Lung (tissue), 12 donors: ENCODE data around the gene SLC25A42. TPM values are rescaled to one million over a fixed set of nuclear protein-coding genes. Genes with fewer than 3 reads are reported as not detected.

Experiments
- ATAC-seq: fragments of 200-7000 bp; cut with Tn5 transposase; one replicate; pipeline ENCODE4 v1.9.1; 2020; ENCODE audit warnings: moderate number of reproducible peaks; ENCODE audit not compliant: insufficient read depth, low FRiP score
- DNase-seq, 3 donors: peaks; one replicate each; pipeline ENCODE4 v3.0.0-alpha.2; 2013 to 2017
- H3K27ac ChIP-seq, 2 donors: one replicate each; pipeline ENCODE4 v1.5.1; 2013; ENCODE audit warnings: mild to moderate bottlenecking in 2 of 2, moderate library complexity in 2 of 2, control low read depth in 1 of 2, inconsistent platforms in 1 of 2, low read depth in 1 of 2, low read length in 1 of 2
- H3K27me3 ChIP-seq, 3 donors: one replicate each; pipeline ENCODE4 v1.5.1; 2013; ENCODE audit warnings: low read length in 2 of 3; ENCODE audit not compliant: control insufficient read depth in 3 of 3, insufficient read depth in 3 of 3
- H3K36me3 ChIP-seq, 4 donors: one replicate each; pipeline ENCODE4 v1.5.1; 2013; ENCODE audit warnings: low read length in 4 of 4, mild to moderate bottlenecking in 1 of 4, moderate library complexity in 1 of 4; ENCODE audit not compliant: control insufficient read depth in 4 of 4, insufficient read depth in 4 of 4
- H3K4me1 ChIP-seq, 5 donors: one replicate each; pipeline ENCODE4 v1.5.1; 2013; ENCODE audit warnings: low read length in 5 of 5, mild to moderate bottlenecking in 2 of 5, moderate library complexity in 1 of 5; ENCODE audit not compliant: control insufficient read depth in 5 of 5, insufficient read depth in 5 of 5
- H3K4me3 ChIP-seq: one replicate; pipeline ENCODE4 v1.5.1; 2013; ENCODE audit warnings: mild to moderate bottlenecking, control low read depth, moderate library complexity
- H3K9ac ChIP-seq, 2 donors: one replicate each; pipeline ENCODE4 v1.5.1; 2013; ENCODE audit warnings: low read length in 2 of 2, control low read depth in 1 of 2; ENCODE audit not compliant: insufficient read depth in 1 of 2
- H3K9me3 ChIP-seq, 4 donors: one replicate each; pipeline ENCODE4 v1.5.1; 2013; ENCODE audit warnings: low read length in 3 of 4, mild to moderate bottlenecking in 1 of 4, moderate library complexity in 1 of 4; ENCODE audit not compliant: control insufficient read depth in 4 of 4, insufficient read depth in 3 of 4
- CTCF ChIP-seq: IDR thresholded peaks from 2 replicates; pipeline ENCODE4 v1.5.1; 2012; ENCODE audit warnings: mild to moderate bottlenecking; ENCODE audit errors: control extremely low read depth, extremely low read depth
- WGBS, 2 donors: extraction: QIAGEN DNeasy Blood & Tissue Kit; methylation state at CpG; one replicate each; pipeline ENCODE4 v1.1.7; 2013; 5-methylcytosine and 5-hydroxymethylcytosine counted together
- polyA plus RNA-seq, 2 donors: library from polyadenylated mRNA; stranded (reverse); fragments of 200-250 nt; gene quantifications; one replicate each; pipeline ENCODE4 v1.2.1, GENCODE V29; 2013
- total RNA-seq, 2 donors: library from RNA; depleted of rRNA in 1 of 2; stranded (reverse); fragments of >200 nt in 1 of 2; gene quantifications; one replicate each; pipeline ENCODE4 v1.2.1, GENCODE V29; 2014 to 2021
- donor health status: control.
- donor health status: control.
- donor health status: Bipolar disorder and iron deficiency.
- donor health status: healthy.
- donor health status: DM: yes; HTN: yes; CAD: no.

The SLC25A42 gene
- total and polyA plus RNA-seq, 4 donors: 5.8 to 10.1 (median 7.0) TPM

GRCh38 chr19:19039901-19040300, 23.9 kb upstream of the SLC25A42 start:
- peaks cover 6 to 18% (median 15%) of the 10 kb centered on the region in 4 donors for H3K36me3 ChIP-seq
- WGBS, 2 donors: 46 to 61% methylated on average over 4 of the region's 4 CpGs
- no peak overlapping the region for H3K27ac ChIP-seq
- H3K27me3 ChIP-seq: no peaks in the 10 kb centered on the region
- DNase-seq (no peak), ATAC-seq (no peak)
- no peak for TF ChIP-seq CTCF
- peaks cover 0 to 2% (median 0%) of the 10 kb centered on the region in 4 donors for H3K9me3 ChIP-seq
- peaks cover 0 to 4% (median 0%) of the 10 kb centered on the region in 5 donors for H3K4me1 ChIP-seq
- no peak overlapping the region for H3K4me3 ChIP-seq
- H3K9ac ChIP-seq: no peak overlapping the region

DNA sequence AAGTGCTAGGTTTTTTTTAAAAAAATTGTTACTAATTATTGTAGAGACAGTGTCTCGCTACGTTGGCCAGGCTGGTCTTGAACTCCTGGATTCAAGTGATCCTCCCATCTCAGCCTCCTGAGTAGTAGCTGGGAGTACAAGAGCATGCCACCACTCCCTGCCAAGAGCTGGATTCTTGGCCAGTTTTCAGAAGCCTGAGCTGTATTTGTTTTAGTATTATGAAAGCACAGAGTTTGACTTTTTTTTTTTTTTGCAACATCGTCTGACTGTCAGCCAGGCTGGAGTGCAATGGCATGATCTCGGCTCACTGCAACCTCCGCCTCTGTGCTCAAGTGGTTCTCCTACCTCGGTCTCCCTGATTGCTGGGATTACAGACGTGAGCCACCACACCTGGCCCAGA, 23.4 kb upstream of the SLC25A42 start:
- Histone ChIP-seq H3K9me3 (peaks cover 0 to 2% (median 0%) of the 10 kb centered on the region in 4 donors), H3K36me3 (peaks cover 6 to 18% (median 15%) of the 10 kb centered on the region in 4 donors), H3K4me1 (peaks cover 0 to 4% (median 0%) of the 10 kb centered on the region in 5 donors), H3K4me3 (no peak overlapping the region), H3K27ac (peak overlapping the region in 1 of 2 donors; percentile 81), H3K9ac (no peak overlapping the region), H3K27me3 (no peaks in the 10 kb centered on the region)
- DNase-seq (peak; percentile 67 to 92 (median 81)), ATAC-seq (peak; percentile 52)
- no peak for TF ChIP-seq CTCF
- 53 to 76% methylated on average over 7 of the region's 7 CpGs for WGBS, 2 donors

- no peak for TF ChIP-seq CTCF
- H3K9ac ChIP-seq: no peak overlapping the region
- peaks cover 0 to 4% (median 0%) of the 10 kb centered on the region in 5 donors for H3K4me1 ChIP-seq
- no peak for ATAC-seq
- no peak overlapping the region for H3K4me3 ChIP-seq
- 94 to 96% methylated on average over 13 of the region's 13 CpGs for WGBS, 2 donors
- peaks cover 6 to 18% (median 13%) of the 10 kb centered on the region in 4 donors for H3K36me3 ChIP-seq
- H3K9me3 ChIP-seq: no peaks in the 10 kb centered on the region
- no peak overlapping the region for H3K27ac ChIP-seq
- no peak for DNase-seq
- no peaks in the 10 kb centered on the region for H3K27me3 ChIP-seq
Measured at GRCh38 chr19:19042732-19043280, 21.0 kb upstream of the SLC25A42 start.

DNA sequence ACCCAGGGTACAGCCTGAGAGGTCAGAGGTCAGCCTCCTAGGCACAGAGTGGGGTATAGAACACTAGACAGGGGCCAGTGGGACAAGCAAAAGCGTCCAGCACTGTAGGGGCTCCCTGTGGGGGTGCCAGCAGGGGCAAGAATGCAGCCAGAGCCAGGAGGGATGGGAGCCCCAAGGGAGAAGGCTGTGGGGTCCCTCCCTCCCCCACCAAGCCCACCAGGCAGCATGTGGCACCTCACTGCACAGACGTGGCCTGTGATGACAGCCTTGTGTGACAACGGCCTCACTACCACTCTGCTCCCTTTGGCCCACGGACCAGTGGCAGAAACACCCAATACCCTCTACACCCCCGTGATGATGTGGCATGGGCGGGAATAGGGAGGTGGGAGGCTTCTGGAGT, 20.3 kb upstream of the SLC25A42 start:
- ATAC-seq (no peak), DNase-seq (no peak)
- Histone ChIP-seq H3K4me3 (no peak overlapping the region), H3K27ac (no peak overlapping the region), H3K9me3 (no peaks in the 10 kb centered on the region), H3K27me3 (no peaks in the 10 kb centered on the region), H3K4me1 (peaks cover 0 to 4% (median 0%) of the 10 kb centered on the region in 5 donors), H3K9ac (no peak overlapping the region), H3K36me3 (peaks cover 6 to 18% (median 10%) of the 10 kb centered on the region in 4 donors)
- no peak for TF ChIP-seq CTCF
- WGBS, 2 donors: 92 to 94% methylated on average over 6 of the region's 6 CpGs
